Stimulated activated CD4-positive, alpha-beta T cell treated with anti-CD3 and anti-CD28 coated beads, Interleukin-1b, Interleukin-23, amount 100 ng/mL, for 48 hours (primary cell): ENCODE data around the gene FUZ.

Experiments used
- DNase-seq: peaks from one replicate; pipeline ENCODE4 v3.0.0-alpha.2; 2020

The FUZ gene

GRCh38 chr19:49850487-49851342 is 37.6 kb upstream of the FUZ start, which contains the start of gene PTOV1:
PTOV1 (plus strand) TSS chr19:49851159.
- DNase-seq, result peak; percentile 90

DNA sequence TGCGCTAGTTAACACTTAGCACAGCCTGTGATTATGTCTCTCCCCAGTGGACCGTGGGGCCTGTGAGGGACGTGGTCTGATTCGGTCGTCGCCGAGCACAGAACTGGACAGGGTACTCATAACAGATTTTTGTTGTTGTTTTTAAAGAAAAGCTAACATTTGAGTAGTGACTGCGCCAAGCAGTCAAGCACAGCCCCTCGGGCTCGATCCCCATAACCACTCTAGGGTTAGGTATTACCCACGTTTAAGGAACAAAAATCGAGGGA is 37.1 kb upstream of the FUZ start:
- DNase-seq, result no peak

DNA sequence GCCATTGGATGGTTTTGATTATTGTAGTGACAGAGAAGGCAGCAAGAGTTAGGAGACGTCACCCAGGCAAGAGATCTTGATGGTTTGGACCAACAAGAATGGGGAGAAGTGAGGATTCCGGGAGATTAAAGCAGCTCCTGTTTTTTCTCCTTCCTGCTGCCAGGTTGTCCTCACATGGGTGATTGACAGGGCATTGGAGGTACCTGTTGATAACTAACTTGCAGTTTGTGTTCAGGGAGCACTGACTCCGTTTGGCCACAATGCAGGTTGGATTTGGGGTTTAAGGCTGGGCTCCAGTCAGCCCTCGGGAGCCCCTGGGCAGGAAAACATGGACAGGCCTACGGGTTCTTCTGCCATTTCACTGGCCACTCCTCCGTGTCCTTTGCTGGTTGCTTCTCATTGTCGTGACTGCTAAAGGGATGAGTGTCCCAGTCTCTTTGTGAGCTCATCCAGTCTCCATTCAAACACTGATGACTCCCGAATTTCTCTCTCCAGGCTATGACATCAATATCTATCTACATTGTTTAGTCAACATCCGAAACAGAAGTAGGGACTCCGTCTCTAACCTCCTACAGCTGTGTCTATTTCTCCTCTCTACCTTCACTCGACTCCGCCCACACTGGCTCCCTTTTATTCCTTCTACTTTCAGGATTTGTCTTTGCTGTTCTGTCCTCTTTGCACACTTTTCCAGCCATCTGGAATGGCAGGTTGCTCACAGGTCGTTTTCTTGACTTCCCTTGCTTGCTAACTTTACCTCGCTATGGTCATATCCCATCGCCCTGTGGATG is 36.5 kb upstream of the FUZ start:
- DNase-seq, result no peak

DNA sequence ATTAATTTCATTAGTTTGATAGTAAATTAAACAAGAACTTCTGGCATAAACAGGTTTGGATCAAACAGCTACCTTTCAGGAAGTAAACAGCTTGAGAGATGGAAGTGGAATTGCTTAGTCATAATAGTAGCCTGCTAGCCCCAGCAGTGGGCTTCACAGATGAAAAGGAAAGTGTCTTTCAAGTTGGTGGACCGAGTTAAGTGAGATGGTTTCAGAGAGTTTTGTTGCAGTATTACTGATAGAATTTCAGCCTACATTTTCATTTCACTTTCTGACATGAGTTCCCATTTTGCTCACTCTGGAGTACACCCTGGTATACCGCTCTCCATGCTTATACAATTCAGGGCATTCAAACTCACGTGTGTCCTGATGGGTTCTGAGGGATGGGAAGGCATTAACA is 35.8 kb upstream of the FUZ start:
- DNase-seq, result no peak

- DNase-seq, result no peak
These were observed 34.9 kb upstream of the FUZ start for GRCh38 chr19:49847731-49848696.

- no peak for DNase-seq
These were observed 33.3 kb upstream of the FUZ start for GRCh38 chr19:49846408-49846807.

DNA sequence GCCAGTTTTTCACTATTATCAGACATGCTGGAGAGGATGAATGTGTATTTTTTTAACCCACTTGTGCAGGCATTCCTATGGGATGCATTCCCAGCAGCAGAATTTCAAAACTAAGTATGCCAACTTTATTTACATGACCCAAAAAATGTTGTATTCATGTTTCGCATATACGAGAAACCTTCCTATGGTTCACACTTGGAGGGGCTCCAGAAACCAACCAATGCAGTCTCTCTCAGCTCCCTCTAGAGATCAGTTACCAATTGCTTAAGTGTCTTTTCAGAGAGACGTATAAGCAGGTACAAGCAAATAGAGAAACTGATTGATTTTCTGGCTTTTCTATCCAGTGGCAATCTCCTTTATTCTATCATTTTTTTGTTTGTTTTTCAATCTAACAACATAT is 32.3 kb upstream of the FUZ start:
- DNase-seq, result no peak

- no peak for DNase-seq
These were observed 31.3 kb upstream of the FUZ start for GRCh38 chr19:49844138-49845095.

- DNase-seq, result no peak
These were observed 30.2 kb upstream of the FUZ start for GRCh38 chr19:49843265-49843664.

DNA sequence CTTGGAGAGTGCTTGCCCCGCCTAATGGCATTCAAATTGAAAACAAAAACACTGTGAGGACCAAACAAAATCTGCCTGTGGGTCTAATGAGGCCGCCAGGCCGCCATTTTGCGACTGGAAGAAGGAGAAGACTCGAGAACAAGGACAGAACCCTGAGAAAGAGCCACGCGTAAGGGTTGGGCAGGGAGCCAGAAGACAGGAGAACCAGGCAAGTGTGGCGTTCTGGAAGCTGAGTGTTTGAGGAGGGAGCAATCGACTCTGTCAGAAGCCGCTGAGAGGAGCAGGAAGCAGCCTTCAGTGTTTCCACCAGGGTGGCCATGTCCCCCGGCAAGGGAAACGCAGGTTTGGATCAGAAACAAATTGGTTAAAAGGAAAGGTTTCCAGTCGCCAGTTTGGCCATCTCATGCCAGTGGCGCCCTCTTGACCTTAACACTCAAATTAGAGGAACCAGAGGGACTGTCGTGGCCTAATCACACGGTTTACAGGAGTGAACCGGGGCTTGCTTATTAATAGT is 27.7 kb upstream of the FUZ start:
- DNase-seq, result no peak

DNA sequence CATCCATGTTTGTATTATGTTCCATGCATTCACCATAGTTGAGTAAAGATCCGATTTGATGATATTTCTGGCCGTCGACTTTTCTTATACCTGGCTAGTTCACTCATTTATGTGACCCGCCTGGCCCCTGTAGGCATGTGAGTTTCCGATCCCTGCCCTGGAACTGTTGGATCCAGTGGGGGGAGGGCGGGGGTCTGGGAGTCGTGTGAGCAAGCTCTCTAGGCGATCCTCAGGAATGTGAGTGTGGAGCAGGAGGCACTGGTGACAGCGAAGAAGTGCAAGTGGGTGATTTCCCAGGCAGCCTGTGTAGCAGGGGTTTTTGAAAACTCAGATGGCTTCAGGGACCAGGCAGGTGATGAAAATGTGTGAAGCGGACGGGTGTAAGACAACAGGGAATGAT is 27.2 kb upstream of the FUZ start:
- DNase-seq, result no peak

DNA sequence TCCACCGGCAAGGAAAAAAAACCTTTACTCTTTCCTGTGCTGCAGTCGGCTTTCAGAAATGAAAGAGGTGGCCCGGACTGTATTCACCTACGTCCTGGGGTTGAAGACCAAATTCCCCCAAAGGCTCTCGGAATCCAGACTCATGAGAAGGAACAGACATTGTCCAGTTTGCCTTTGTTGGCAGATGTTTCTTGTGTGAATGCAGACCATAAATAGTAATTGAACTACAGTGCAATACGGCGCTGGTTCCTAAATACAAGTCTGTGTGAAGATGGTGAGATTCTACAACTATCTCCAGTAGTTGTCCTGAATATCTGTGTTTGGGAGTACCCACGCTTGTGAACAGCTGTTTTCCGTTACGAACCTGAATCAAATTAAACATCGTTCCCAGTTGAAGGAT is 26.6 kb upstream of the FUZ start:
- DNase-seq, result no peak

- DNase-seq, result no peak
These were observed 25.9 kb upstream of the FUZ start for GRCh38 chr19:49838885-49839588.

DNA sequence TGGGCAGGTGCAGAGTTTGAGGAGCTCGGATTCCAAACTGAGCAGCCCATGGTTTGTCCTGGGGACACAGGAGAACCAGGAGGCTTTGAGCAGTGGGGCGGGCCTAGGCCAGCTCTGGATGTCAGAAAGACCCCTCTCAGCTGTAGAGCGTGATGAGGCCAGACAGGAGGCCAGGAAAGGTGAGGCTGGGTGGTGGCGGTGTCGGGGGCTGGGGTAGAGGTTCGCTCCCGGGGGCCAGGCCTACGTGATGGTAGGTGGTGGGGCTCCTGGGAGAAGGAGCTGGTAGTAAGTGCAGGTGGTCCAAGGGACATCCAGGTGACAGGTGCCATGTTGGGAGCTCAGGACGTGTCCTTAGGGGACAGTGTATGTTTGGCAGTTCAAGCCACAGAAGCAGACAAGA is 24.3 kb upstream of the FUZ start:
- no peak for DNase-seq

DNA sequence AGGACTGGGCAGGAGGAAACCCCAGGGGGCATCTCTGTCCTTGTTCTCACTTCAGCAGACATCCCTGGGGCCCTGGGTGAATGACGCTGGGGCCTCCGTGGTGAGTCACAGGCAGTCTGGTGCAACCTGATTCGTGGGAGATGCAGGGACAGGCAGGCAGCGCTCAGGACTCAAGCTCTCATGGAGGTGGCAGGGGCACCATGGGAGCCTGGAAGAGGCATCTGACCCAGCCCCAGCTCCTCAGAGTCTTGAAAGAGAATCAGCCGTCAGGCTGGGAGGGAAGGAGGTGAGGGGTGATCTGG is 23.9 kb upstream of the FUZ start:
- no peak for DNase-seq

GRCh38 chr19:49836176-49837008 is 23.3 kb upstream of the FUZ start:
- DNase-seq, result no peak

- no peak for DNase-seq
These were observed 22.5 kb upstream of the FUZ start for GRCh38 chr19:49835562-49835961.

DNA sequence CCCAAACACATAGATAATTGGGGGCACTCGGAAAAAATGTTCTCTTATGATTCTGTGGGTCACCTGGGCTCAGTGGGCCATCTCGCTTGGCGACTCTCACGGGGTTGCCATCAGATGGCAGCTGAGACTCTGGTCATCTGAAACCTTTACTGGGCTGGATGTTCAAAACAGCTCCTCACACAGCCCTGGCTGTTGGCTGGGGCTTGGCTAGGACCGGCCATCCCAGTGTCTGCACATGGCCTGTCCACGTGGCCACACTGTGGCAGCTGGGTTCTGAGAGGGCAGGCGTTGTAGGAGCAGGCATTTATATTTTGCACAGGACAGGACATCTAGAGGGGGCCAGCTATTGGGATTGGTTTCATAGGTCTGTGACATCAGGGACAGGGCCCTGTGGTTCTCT is 20.5 kb upstream of the FUZ start:
- no peak for DNase-seq

GRCh38 chr19:49832556-49832955 is 19.5 kb upstream of the FUZ start:
- DNase-seq, result no peak

GRCh38 chr19:49831592-49831991 is 18.5 kb upstream of the FUZ start:
- DNase-seq, result no peak

DNA sequence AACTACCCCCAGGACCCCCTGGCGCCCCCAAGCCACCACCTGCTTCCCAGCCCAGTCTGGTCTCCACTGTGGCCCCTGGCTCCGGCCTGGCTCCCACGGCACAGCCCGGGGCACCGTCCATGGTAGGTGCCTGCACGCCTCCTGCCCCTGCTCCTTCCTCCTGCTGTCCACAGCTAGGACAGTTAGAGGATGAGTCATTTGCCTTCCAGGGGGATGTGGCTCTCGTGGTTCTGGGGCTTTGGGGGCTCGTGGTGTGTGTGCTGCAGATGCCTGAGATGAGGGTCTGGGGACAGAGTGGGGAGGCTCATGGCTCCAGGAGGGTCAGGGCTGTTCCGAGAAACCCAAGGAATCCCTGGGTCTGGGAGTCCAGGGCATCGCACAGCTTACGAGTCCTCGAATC is 17.7 kb upstream of the FUZ start:
- DNase-seq, result no peak
